HepG2 (cell line): ENCODE data around the gene DNAJC21. TPM values are rescaled to one million over a fixed set of nuclear protein-coding genes. Genes with fewer than 3 reads are reported as not detected.

Source experiments
- HOXA3 ChIP-seq: sonication (generic); formaldehyde crosslinking; IDR thresholded peaks from 2 replicates; pipeline ENCODE4 v1.5.0; 2020; ENCODE audit warnings: missing genetic modification reagents
- PRMT3 ChIP-seq: sonication (generic); formaldehyde crosslinking; IDR thresholded peaks from 2 replicates; pipeline ENCODE4 v1.8.1; 2022; ENCODE audit warnings: low read depth, mild to moderate bottlenecking, moderate library complexity, missing genetic modification reagents, borderline replicate concordance
- PTBP1 ChIP-seq: fragments of 200-400 bp; formaldehyde crosslinking; IDR thresholded peaks from 2 replicates; pipeline ENCODE4 v1.6.1; 2018; ENCODE audit warnings: low read length, low read depth; ENCODE audit not compliant: poor library complexity, severe bottlenecking
- TCF12 ChIP-seq, 2 experiments: fragments of 450-650 bp in 1 of 2; sonication (generic) in 1 of 2; formaldehyde crosslinking in 1 of 2; IDR thresholded peaks; 2 replicates each; pipeline versions ENCODE4 v1.6.1 to v1.8.0; 2017 to 2022; ENCODE audit warnings: antibody characterized with exemption in 1 of 2, mild to moderate bottlenecking in 1 of 2, missing genetic modification reagents in 1 of 2, moderate library complexity in 1 of 2
- ZBTB7B ChIP-seq: sonication (generic); formaldehyde crosslinking; IDR thresholded peaks from 2 replicates; pipeline ENCODE4 v1.4.0; 2020; ENCODE audit warnings: missing genetic modification reagents
- ZFP36L2 ChIP-seq: sonication (generic); formaldehyde crosslinking; IDR thresholded peaks from 2 replicates; pipeline ENCODE4 v1.4.0; 2020; ENCODE audit warnings: missing genetic modification reagents
- ZNF17 ChIP-seq: sonication (generic); formaldehyde crosslinking; IDR thresholded peaks from 2 replicates; pipeline ENCODE4 v1.5.0; 2020; ENCODE audit warnings: mild to moderate bottlenecking, missing genetic modification reagents
- ZNF207 ChIP-seq: fragments of 450-650 bp; IDR thresholded peaks from 2 replicates; pipeline ENCODE4 v1.6.1; 2016; ENCODE audit warnings: antibody characterized with exemption, borderline replicate concordance
- ZNF558 ChIP-seq: sonication (generic); formaldehyde crosslinking; IDR thresholded peaks from 2 replicates; pipeline ENCODE4 v1.9.0; 2022; ENCODE audit warnings: mild to moderate bottlenecking, missing genetic modification reagents, borderline replicate concordance
- ZNF83 ChIP-seq: sonication (generic); formaldehyde crosslinking; IDR thresholded peaks from 2 replicates; pipeline ENCODE4 v1.4.0; 2020; ENCODE audit warnings: missing genetic modification reagents, mild to moderate bottlenecking, borderline replicate concordance
- polyA plus RNA-seq, 8 experiments: library from polyadenylated mRNA; depleted of rRNA in 3 of 8; stranded (reverse) in 7 of 8; unstranded in 1 of 8; fragments of >200 nt; fragmentation: Illumina TruSeq in 4 of 8; extraction: Trizol in 4 of 8; gene quantifications; 2 replicates each; pipeline versions ENCODE4 v1.2.1 to v1.2.3, GENCODE V29; 2011 to 2016; ENCODE audit warnings: low read depth in 4 of 8, missing spikeins in 1 of 8, mixed read lengths in 1 of 8; ENCODE audit not compliant: insufficient read depth in 1 of 8
- total RNA-seq, 5 experiments: library from RNA; depleted of rRNA; stranded (reverse); fragments of >200 nt; fragmentation: Illumina TruSeq; extraction: Trizol; gene quantifications; 2 replicates each; pipeline ENCODE4 v1.2.3, GENCODE V29; 2016; ENCODE audit warnings: low read depth in 1 of 5
- TF ChIP-seq, protein P1 (sequence below): sonication (generic); formaldehyde crosslinking; IDR thresholded peaks from 2 replicates; pipeline ENCODE4 v1.5.0; 2020; ENCODE audit warnings: mild to moderate bottlenecking, missing genetic modification reagents, borderline replicate concordance
- TF ChIP-seq, protein P2 (sequence below): sonication (generic); formaldehyde crosslinking; conservative IDR thresholded peaks from 2 replicates; pipeline ENCODE4 v1.4.0; 2020; ENCODE audit warnings: mild to moderate bottlenecking, missing genetic modification reagents, moderate library complexity
- TF ChIP-seq, protein P3 (sequence below), 2 experiments: sonication (generic) in 1 of 2; formaldehyde crosslinking in 1 of 2; IDR thresholded peaks; 2 replicates each; pipeline versions ENCODE4 v1.4.0 to v1.6.1; 2016 to 2020; ENCODE audit warnings: borderline replicate concordance in 1 of 2, low read depth in 1 of 2, mild to moderate bottlenecking in 1 of 2, missing genetic modification reagents in 1 of 2

DNAJC21 gene
- total and polyA plus RNA-seq, 2 of the 13 experiments (the other 11 are each of a cell fraction or from before 2014, with no cell fraction given): 10.9 to 41.6 TPM

DNA sequence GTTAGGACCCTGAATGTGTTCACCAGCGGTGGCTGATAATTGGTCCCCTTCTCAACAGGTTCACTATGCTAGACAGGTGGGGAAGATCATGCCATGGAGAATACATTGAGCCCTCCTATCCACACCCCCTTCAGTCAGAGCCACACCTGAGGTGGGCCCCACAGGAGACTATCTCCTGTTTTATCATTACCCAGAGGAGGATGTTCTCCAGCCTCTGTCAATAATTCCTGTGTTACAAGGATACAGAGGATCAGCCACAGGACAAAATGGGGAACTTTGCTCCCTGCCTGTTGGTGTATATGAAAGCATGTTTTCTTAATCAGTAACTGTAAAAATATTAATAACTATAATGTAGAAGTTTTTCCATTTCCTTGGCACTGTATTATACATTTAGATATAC lies 40.0 kb upstream of the DNAJC21 start (continued):
- TF ChIP-seq, protein P1, sequence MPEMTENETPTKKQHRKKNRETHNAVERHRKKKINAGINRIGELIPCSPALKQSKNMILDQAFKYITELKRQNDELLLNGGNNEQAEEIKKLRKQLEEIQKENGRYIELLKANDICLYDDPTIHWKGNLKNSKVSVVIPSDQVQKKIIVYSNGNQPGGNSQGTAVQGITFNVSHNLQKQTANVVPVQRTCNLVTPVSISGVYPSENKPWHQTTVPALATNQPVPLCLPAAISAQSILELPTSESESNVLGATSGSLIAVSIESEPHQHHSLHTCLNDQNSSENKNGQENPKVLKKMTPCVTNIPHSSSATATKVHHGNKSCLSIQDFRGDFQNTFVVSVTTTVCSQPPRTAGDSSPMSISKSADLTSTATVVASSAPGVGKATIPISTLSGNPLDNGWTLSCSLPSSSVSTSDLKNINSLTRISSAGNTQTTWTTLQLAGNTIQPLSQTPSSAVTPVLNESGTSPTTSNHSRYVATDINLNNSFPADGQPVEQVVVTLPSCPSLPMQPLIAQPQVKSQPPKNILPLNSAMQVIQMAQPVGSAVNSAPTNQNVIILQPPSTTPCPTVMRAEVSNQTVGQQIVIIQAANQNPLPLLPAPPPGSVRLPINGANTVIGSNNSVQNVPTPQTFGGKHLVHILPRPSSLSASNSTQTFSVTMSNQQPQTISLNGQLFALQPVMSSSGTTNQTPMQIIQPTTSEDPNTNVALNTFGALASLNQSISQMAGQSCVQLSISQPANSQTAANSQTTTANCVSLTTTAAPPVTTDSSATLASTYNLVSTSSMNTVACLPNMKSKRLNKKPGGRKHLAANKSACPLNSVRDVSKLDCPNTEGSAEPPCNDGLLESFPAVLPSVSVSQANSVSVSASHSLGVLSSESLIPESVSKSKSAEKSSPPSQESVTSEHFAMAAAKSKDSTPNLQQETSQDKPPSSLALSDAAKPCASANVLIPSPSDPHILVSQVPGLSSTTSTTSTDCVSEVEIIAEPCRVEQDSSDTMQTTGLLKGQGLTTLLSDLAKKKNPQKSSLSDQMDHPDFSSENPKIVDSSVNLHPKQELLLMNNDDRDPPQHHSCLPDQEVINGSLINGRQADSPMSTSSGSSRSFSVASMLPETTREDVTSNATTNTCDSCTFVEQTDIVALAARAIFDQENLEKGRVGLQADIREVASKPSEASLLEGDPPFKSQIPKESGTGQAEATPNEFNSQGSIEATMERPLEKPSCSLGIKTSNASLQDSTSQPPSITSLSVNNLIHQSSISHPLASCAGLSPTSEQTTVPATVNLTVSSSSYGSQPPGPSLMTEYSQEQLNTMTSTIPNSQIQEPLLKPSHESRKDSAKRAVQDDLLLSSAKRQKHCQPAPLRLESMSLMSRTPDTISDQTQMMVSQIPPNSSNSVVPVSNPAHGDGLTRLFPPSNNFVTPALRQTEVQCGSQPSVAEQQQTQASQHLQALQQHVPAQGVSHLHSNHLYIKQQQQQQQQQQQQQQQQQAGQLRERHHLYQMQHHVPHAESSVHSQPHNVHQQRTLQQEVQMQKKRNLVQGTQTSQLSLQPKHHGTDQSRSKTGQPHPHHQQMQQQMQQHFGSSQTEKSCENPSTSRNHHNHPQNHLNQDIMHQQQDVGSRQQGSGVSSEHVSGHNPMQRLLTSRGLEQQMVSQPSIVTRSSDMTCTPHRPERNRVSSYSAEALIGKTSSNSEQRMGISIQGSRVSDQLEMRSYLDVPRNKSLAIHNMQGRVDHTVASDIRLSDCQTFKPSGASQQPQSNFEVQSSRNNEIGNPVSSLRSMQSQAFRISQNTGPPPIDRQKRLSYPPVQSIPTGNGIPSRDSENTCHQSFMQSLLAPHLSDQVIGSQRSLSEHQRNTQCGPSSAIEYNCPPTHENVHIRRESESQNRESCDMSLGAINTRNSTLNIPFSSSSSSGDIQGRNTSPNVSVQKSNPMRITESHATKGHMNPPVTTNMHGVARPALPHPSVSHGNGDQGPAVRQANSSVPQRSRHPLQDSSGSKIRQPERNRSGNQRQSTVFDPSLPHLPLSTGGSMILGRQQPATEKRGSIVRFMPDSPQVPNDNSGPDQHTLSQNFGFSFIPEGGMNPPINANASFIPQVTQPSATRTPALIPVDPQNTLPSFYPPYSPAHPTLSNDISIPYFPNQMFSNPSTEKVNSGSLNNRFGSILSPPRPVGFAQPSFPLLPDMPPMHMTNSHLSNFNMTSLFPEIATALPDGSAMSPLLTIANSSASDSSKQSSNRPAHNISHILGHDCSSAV (CRISPR knock-in tag): no peak
- TF ChIP-seq ZNF83 (CRISPR knock-in tag): no peak
- TF ChIP-seq PTBP1: no peak
- TF ChIP-seq ZNF17 (CRISPR knock-in tag): no peak
- no peak for TF ChIP-seq TCF12 (IDR thresholded peaks at IDR 0.05)
- TF ChIP-seq TCF12 (CRISPR knock-in tag; IDR thresholded peaks at IDR 0.05): no peak
- TF ChIP-seq PRMT3: no peak
- TF ChIP-seq ZNF207: no peak
- TF ChIP-seq, protein P2, sequence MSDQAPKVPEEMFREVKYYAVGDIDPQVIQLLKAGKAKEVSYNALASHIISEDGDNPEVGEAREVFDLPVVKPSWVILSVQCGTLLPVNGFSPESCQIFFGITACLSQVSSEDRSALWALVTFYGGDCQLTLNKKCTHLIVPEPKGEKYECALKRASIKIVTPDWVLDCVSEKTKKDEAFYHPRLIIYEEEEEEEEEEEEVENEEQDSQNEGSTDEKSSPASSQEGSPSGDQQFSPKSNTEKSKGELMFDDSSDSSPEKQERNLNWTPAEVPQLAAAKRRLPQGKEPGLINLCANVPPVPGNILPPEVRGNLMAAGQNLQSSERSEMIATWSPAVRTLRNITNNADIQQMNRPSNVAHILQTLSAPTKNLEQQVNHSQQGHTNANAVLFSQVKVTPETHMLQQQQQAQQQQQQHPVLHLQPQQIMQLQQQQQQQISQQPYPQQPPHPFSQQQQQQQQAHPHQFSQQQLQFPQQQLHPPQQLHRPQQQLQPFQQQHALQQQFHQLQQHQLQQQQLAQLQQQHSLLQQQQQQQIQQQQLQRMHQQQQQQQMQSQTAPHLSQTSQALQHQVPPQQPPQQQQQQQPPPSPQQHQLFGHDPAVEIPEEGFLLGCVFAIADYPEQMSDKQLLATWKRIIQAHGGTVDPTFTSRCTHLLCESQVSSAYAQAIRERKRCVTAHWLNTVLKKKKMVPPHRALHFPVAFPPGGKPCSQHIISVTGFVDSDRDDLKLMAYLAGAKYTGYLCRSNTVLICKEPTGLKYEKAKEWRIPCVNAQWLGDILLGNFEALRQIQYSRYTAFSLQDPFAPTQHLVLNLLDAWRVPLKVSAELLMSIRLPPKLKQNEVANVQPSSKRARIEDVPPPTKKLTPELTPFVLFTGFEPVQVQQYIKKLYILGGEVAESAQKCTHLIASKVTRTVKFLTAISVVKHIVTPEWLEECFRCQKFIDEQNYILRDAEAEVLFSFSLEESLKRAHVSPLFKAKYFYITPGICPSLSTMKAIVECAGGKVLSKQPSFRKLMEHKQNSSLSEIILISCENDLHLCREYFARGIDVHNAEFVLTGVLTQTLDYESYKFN (CRISPR knock-in tag): peak; percentile 94
- peak; percentile 87 for TF ChIP-seq ZBTB7B (CRISPR knock-in tag)
- TF ChIP-seq ZFP36L2 (CRISPR knock-in tag): no peak
- TF ChIP-seq, protein P3, sequence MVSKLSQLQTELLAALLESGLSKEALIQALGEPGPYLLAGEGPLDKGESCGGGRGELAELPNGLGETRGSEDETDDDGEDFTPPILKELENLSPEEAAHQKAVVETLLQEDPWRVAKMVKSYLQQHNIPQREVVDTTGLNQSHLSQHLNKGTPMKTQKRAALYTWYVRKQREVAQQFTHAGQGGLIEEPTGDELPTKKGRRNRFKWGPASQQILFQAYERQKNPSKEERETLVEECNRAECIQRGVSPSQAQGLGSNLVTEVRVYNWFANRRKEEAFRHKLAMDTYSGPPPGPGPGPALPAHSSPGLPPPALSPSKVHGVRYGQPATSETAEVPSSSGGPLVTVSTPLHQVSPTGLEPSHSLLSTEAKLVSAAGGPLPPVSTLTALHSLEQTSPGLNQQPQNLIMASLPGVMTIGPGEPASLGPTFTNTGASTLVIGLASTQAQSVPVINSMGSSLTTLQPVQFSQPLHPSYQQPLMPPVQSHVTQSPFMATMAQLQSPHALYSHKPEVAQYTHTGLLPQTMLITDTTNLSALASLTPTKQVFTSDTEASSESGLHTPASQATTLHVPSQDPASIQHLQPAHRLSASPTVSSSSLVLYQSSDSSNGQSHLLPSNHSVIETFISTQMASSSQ (IDR thresholded peaks at IDR 0.05; ENCODE audit: low read depth): peak; percentile 64; the same call in 1 of the 2 replicates
- TF ChIP-seq, protein P3 (CRISPR knock-in tag; IDR thresholded peaks at IDR 0.05; ENCODE audit: borderline replicate concordance): peak; percentile 76; the same call in 1 of the 2 replicates
- TF ChIP-seq ZNF558 (CRISPR knock-in tag): no peak
- TF ChIP-seq HOXA3: peak; percentile 47
